Amniotic epithelial cell (primary cell): Measurements from ENCODE around the gene DAGLB.
"Not testable (repeated sequence)": the region's sequence is repeated elsewhere in the genome, so short reads cannot be mapped to it uniquely, and the experiment has no call there.

Experiments
- DNase-seq: peaks from one replicate; pipeline ENCODE4 v3.0.0-alpha.2; 2010; ENCODE audit warnings: low read depth

Gene DAGLB

DNA sequence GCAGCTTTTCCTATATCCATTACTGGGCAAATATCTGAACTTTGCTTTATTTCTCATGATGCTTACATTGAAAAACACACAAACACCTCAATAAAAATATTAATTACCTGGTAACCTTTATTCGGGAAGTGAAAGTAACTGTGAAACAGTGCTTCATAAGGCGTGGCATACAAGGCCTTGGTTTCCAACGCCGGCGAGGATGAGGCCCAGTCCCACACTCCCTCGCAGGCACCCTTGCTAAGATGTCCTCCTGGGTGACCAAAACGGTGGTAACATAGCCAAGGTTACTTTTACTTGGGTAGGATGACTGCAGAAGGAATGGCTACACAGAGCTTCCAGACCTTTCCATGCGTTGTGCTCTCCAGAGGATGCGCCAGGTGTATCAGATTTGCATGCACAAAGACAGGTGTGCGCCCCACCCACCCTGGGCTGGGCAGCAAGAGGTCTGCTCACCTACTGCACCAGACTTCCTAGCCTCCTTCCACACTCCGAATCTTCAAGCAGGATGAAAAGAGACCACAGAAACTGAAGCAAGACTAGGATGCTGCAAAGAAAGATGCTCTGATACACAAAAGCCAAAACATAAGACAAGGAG lies 13.3 kb upstream of the DAGLB start:
- DNase-seq: no peak

DNA sequence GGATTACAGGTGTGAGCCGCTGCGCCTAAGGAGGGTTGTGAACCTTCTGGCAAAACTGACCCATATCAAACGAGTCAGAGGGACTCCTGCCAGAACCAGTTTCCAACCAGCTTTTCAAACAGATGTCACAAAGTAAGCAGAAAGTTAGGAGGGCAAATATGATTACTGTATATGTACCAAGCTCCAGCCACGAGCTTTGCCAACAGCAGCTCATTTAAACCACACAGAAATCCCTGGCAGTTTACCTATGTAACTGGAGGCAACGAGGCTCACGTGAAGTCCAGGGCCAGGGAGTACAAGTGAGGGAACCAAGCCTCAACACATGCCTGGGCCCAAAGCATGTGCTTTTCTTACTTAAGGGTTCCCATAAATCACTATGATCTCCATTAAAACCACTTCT lies 12.5 kb upstream of the DAGLB start:
- DNase-seq: no peak

DNA sequence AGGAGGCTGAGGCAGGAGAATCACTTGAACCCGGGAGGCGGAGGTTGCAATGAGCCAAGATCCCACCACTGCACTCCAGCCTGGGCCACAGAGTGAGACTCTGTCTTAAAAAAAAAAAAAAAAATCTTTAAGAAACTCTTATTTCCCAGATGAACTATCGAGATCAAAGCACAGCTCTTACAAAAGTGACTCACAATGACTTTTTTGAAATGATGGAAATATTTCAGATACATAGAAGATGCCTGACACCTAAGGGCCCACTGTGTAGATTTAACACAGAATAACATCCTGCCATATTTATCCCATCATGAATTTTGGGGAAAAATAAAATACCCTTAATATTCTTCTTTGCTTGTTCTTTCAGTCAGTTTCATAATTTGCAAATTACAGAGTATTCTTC lies 10.9 kb upstream of the DAGLB start:
- DNase-seq: not testable (repeated sequence)

DNA sequence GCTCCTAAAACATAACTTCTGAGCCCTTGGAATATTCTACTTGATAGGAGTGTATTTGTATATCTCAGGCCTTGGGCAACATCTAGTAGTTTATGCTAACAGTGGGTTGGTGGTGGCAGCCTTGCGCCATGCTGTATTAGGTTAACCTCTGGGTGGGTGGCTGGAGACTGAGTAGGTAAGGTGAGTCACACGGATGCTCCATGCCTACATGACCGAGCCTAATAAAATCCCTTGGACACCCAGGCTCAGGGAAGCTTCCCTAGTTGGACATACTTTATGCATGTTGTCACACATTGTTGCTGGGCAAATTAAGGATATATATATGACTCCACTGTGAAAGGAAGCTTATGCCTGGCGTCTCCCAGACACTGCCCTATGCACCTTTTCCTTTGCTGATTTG lies 6.0 kb upstream of the DAGLB start:
- peak; percentile 95 for DNase-seq

DNA sequence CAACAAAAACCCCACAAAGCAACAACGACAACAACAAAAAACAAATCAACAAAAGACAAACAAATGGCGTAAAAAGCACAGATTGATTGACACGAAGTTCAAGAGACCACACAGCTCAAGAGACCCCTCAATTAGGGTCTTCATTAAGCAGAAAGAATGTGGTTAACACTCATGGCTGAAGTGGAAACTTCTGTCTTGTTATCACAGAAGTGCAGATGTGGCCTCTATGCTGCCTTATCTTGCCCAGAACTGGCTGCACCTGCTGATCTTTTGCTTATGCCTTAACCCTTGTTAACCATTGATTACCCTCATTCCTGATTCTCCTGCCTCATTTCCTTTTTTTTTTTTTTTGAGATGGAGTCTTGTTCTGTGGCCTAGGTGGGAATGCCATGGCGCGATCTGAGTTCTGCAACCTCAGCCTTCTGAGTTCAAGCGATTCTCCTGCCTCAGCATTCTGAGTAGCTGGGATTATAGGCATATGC lies 3.5 kb upstream of the DAGLB start:
- DNase-seq: no peak

DNA sequence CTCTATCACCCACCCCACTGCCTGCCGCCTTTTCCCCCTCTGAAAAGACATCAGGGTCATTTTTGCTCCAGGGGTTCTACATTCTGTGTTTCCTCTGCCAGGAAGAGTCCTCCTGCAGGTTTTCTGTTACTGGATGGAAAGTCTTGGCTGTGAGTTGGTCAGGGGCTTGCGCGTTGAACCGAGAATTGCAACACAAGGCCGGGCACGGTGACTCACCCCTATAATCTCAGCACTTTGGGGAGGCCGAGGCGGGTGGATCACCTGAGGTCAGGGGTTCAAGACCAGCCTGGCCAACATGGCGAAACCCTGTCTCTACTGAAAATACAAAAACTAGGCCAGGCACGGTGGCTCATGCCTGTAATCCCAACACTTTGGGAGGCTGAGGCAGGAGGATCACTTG lies 2.8 kb upstream of the DAGLB start:
- DNase-seq: peak; percentile 75

DNA sequence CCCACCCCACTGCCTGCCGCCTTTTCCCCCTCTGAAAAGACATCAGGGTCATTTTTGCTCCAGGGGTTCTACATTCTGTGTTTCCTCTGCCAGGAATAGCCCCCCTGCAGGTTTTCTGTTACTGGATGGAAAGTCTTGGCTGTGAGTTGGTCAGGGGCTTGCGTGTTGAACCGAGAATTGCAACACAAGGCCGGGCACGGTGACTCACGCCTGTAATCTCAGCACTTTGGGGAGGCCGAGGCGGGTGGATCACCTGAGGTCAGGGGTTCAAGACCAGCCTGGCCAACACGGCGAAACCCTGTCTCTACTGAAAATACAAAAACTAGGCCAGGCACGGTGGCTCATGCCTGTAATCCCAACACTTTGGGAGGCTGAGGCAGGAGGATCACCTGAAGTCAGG lies 2.1 kb upstream of the DAGLB start:
- peak; percentile 81 for DNase-seq

DNA sequence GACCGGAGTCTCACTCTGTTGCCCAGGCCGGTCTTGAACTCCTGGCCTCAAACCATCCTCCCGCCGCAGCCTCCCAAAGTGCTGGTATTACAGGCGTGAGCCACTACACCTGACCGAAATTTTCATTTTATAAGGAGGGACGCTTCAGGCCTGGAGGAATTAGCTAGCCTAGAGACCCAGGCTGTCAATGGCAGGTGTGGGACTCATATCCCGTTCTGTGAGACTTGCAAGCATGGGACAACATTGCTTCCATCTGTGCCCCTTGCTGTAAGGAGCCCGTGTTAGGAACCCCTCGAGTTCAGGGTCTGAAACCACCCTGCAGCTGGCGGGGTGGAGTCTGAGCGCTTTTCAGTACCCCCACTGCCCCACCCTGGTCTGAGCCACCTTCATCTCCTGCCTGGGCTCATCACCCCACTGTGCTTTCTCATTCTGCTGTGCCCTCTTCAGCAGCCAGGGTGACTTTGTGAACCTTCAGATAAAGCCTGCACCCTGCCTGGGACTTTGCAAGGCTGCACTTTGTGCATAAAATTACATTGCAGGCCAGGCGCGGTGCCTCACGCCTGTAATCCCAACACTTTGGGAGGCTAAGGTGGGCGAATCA lies 1.3 kb upstream of the DAGLB start:
- DNase-seq: no peak

DNA sequence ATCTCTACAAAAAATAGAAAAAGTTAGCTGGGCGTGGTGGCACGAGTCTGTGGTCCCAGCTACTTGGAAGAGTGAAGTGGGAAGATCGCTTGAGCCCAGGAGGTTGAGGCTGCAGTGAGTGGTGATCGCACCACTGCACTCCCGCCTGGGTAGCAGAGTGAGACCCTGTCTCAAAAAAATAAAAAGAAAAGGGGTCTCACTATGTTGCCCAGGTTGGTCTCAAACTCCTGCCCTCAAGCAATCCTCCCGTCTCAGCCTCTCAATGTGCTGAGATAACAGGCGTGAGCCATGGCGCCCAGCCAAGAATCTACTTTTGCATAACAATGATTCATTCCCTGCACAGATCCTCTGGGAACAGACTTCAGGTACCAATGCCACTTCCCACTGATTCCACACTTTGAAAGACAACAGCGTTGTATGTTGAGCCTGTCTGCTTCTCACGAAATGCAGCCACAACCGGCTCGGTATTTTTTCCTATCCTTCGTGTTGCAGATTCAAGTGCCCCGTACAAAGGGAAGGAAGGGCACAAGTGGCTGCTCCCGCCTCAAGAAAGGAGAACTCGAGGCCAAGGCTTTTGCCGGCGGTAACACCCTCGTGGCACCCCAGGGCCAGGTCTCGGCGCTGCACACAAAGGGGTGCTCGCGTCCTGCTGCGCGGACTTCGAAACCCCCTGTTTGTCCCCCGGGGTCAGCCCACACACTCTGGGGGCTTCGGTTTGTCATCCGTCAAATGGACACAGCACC lies 745 bp downstream of the DAGLB start:
- DNase-seq: peak; percentile 89

DNA sequence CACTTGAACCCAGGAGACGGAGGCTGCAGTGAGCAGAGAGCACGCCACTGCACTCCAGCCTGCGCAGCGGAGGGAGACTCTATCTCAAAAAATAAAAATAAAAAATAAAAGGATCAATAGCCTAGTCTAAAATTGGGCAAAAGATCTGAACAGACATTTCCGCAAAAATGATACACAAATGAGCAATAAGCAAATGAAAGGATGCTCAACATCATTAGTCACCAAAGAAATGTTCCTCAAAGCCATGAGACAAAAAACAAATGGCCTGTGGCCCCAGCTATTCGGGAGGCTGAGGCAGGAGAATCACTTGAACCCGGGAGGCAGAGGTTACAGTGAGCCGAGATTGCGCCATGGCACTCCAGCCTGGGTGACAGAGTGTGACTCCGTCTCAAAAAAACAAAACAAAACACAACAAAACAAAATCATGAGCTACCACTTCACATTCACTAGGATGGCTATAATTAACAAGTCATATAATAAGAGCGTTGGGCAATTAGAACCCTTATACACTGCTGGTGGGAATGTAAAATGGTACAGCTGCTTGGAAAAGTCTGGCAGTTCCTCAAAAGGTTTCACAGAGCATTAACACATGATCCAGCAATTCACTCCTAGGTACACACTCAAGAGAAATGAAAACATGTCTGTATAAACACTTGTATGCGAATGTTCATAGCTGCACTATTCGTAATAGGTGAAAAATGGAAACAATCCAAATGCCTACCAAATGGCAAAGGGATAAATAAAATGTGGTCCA lies 3.1 kb downstream of the DAGLB start:
- DNase-seq: no peak

DNA sequence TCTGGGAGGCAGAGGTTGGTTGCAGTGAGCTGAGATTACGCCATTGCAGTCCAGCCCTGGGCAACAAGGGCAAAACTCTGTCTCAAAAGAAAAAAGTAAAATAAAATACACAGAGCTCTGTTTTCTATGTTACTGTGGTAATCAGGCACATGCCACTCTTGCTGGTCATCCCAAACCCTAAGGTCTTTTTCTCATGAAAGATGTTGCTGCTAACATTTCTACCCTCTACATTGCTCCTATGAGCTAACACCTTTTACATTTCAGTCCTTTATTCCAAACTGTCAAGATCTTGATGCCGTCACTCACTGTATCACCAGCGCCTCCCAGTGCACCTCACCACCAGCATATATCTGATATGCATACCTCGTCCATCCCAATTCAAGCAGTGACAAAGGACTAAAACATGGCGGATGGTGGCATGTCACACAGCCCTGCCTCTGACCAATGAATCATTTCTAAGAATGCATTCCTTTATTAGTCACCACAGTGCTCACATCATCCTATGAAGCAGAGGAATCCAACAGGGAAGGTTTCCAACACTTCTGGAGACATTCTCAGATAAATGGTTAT lies 4.3 kb downstream of the DAGLB start:
- DNase-seq: peak; percentile 91

DNA sequence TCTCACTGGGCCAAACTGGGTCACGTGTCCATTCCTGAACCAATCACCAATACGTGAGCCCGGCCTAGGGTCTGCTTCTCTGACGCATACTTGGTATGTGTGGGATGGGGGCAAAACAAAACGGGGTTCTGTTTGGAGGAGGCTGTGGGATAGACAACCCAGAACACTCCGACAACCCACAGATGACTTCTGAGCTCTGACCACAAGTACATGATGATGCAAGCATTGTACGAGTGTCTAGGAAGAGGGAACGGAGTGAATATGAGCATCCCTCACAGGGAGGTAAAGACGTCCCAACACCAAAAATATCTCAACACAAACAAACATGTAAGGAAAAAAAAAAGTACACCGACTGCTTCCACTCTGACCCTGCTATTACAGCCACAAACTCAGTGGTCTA lies 5.6 kb downstream of the DAGLB start:
- peak; percentile 98 for DNase-seq

DNA sequence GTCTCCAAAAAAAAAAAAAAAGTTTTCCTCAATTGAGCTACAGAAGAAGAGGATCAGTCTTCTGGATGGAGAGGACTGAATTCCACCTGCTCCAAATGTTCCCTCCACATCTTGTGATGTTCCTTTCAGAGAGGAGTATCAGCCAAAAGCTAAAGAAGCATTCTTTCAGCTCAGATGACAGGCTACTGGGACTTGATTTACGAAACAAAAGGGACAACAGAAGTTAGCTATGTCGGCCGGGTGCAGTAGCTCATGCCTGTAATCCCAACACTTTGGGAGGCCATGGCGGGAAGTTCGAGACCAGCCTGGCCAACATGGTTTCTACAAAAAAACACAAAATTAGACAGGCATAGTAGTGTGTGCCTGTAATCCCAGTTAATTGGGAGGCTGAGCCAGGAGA lies 7.4 kb downstream of the DAGLB start:
- DNase-seq: no peak

DNA sequence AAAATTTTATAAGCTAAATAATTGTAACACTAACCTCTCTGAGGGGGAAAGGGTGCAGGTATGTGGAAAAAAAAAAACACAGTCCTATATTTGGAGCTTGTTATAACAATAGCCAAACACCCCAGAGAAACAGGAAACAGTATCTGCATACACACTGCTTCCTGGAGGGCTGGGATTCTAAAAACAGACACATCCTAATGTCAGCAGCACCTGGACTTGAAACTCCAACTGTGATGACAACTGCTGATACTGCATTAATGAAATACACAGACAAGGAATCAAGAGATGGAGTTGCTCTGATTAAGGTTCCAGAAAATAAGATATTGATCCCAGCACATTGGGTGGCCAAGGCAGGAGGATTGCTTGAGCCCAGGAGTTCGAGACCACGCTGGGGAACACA lies 9.3 kb downstream of the DAGLB start:
- no peak for DNase-seq

DNA sequence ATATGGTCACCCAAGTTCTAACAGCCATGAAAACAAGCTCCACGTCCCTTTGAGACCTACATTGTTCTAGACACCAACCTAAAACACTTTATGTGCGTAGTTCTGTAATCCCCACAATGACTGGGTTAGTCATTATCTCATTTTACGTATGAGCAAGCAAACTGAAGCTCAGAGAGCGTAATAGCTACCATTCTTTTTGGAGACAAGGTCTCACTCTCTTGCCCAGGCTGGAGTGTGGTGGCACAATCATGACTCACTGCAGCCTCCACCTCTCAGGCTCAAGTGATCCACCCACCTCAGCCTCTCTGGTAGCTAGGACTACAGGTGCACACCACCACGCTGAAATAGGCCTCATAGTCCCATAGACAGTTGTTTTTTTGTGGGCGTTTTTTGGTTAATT lies 10.5 kb downstream of the DAGLB start:
- peak; percentile 39 for DNase-seq

DNA sequence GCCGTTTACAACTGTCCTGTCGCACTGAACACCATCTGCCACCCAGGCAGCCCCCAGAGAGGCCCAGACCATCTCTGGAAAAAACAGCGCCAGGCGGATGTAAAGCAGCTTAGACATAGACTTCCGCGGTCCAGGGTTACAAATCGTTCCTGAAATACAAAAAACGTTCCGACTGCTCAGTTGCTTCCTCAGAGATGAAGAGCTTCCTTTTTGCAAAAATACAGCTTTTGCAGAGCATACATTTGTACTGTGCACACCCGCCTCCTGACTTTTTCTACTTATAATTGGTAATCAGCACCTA lies 11.4 kb downstream of the DAGLB start:
- no peak for DNase-seq

DNA sequence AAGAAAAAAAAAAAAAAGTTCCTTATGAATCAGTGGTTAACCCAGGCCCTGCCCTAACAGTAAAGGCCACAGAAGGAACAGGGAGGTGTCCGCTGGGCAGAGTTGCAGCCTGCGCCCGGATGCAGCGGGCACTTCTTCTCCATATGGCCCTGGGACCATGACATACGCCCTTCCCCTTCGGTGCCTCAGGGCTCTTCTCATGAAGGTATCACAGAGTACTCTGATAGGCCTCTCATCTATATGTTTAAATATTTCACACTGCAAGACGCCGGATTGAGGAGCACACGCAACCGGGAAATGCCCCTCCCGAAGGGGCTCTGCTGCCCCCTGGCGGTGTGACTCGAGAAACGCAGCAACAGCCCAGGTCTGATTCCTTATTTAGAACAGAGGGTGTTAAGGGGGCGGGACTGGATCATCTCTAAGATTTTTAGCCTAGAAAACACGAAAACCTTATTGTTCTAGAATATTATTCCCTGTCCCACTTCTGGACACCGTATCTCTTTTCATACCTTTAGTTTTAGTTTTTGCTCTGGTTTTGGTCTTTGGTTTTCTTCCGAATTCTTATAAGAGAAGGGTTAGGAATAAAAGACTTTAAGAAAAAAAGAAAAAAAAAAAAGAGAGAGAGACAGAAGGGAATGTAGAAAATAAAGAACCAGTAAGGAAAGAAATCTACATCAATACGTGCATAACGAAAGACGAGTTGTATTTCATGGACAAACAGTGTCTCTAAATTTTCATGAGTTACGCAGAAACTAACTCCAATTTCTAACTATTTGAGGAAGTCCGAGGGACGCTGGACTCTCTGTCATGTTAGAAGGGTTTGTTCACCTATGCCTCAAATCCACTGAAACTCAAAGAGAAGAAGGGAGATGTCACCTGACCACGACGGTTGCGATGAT lies 12.0 kb downstream of the DAGLB start:
- DNase-seq: peak; percentile 68

DNA sequence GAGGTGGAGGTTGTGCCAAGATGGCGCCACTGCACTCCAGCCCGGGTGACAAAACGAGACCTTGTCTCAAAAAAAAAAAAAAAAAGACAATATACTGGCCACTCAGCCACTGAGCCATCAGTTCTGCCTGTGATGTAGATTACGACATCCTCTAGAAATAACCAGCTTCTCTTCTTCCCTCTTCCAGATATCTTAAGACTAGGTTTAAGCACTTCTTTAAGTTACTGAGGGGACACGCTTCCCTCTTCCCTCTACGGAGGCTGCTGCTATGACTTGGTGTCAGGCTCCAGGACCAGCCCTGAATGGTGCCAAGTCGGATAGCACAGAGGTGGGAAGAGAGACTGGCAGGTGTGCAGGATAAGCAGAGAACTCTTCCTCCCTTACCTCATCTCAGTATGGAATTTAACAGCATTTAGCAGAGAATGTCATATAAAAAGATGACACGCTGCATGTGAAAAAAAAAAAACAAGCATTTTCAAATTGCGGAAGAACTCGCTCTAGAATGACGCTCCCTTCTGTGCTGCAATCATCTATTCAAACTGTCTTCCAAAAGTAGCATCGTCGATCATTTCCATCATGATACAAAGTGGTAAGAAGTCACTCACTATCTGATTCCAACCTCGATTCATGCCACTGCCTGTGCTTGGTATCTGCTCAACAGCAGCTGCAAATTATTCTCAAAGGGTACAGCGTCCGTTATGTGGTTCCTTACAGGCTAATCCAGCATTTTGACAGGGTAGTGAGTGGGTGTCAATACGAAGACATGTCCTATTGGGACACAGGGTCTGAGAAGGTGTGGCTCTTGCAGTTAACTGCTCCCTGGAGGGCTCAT lies 13.8 kb downstream of the DAGLB start:
- DNase-seq: no peak

DNA sequence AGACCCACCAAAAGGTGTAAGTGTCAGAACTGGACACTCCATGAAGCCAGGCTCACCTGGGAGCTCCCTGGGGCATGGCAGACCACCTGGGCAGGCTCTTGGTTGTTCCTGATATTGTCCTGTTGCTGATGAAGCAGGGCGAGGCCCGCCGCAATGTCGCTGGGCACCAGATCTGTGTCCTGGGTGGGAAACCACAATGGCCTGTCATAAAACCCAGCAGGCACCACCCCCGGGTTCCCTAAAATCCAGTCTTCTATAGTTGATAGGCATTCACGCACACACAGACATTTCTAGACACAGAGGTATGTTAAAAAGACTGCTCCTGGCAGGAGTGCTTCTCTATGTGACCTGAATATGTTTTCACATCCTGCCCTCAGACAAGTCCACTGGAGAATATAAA lies 15.0 kb downstream of the DAGLB start:
- DNase-seq: no peak

DNA sequence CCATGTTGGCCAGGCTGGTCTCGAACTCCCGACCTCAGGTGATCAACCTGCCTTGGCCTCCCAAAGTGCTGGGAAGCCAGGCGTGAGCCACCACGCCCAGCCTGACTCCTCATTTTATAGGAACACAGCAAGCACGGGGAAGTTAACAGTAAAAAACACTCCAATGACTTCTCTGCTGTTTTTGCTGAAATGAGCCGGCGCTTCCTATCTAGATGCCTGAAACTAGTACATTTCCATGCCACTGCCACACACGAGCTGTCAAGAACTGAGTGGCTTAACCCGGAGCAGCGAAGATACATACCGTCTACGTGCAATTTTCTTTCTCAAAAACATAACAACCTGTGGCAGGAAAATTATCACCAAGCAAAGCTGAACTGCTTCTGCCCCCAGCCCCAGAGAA lies 16.8 kb downstream of the DAGLB start:
- DNase-seq: no peak
